HEK293T (cell line): ENCODE results near the gene EIF4EBP2.

Experiments used
- CTCF ChIA-PET: fragments of 350-600 bp; formaldehyde crosslinking; extraction: SDS; loops from one replicate; lab custom pipeline; 2021; ENCODE audit warnings: antibody characterized with exemption, inconsistent platforms; lab: Yijun Ruan, JAX
- POLR2A ChIA-PET: fragments of 350-600 bp; formaldehyde crosslinking; extraction: SDS; loops from one replicate; lab custom pipeline; 2020; ENCODE audit warnings: antibody characterized with exemption, inconsistent platforms; lab: Yijun Ruan, JAX
- DNase-seq: peaks from one replicate; pipeline ENCODE4 v3.0.0; 2012; ENCODE audit warnings: mixed read lengths; ENCODE audit errors: extremely low spot score
- ARNT ChIP-seq: fragments of 450-650 bp; IDR thresholded peaks from 2 replicates; pipeline ENCODE4 v1.6.1; 2017; ENCODE audit warnings: mild to moderate bottlenecking
- BHLHE40 ChIP-seq: fragments of 450-650 bp; IDR thresholded peaks from 2 replicates; pipeline ENCODE4 v1.6.1; 2016; ENCODE audit warnings: mild to moderate bottlenecking, moderate library complexity, borderline replicate concordance
- CTBP1 ChIP-seq: fragments of 450-650 bp; IDR thresholded peaks from 2 replicates; pipeline ENCODE4 v1.6.1; 2016; ENCODE audit warnings: borderline replicate concordance
- ELF4 ChIP-seq: fragments of 450-650 bp; IDR thresholded peaks from 2 replicates; pipeline ENCODE4 v1.6.1; 2017; ENCODE audit warnings: antibody characterized with exemption
- FOXA1 ChIP-seq: fragments of 450-650 bp; IDR thresholded peaks from 2 replicates; pipeline ENCODE4 v1.6.1; 2016; ENCODE audit warnings: mild to moderate bottlenecking
- FOXK2 ChIP-seq: fragments of 450-650 bp; IDR thresholded peaks from 2 replicates; pipeline ENCODE4 v1.6.1; 2016; ENCODE audit warnings: mild to moderate bottlenecking
- FOXM1 ChIP-seq: fragments of 450-650 bp; IDR thresholded peaks from 2 replicates; pipeline ENCODE4 v1.6.1; 2017; ENCODE audit warnings: mild to moderate bottlenecking, borderline replicate concordance
- HDGF ChIP-seq: fragments of 450-650 bp; IDR thresholded peaks from 2 replicates; pipeline ENCODE4 v1.6.1; 2017; ENCODE audit warnings: antibody characterized with exemption, borderline replicate concordance
- L3MBTL2 ChIP-seq: fragments of 450-650 bp; conservative IDR thresholded peaks from 2 replicates; pipeline ENCODE4 v1.6.1; 2016; ENCODE audit warnings: mild to moderate bottlenecking
- LEF1 ChIP-seq: fragments of 450-650 bp; IDR thresholded peaks from 2 replicates; pipeline ENCODE4 v1.6.1; 2017; ENCODE audit warnings: mild to moderate bottlenecking, borderline replicate concordance
- NFRKB ChIP-seq: fragments of 450-650 bp; IDR thresholded peaks from 2 replicates; pipeline ENCODE4 v1.6.1; 2016; ENCODE audit warnings: mild to moderate bottlenecking, moderate library complexity
- SP1 ChIP-seq: fragments of 450-650 bp; IDR thresholded peaks from 2 replicates; pipeline ENCODE4 v1.6.1; 2017
- SUZ12 ChIP-seq: fragments of 450-650 bp; IDR thresholded peaks from 2 replicates; pipeline ENCODE4 v1.6.1; 2016; ENCODE audit warnings: mild to moderate bottlenecking
- TARDBP ChIP-seq: fragments of 450-650 bp; IDR thresholded peaks from 2 replicates; pipeline ENCODE4 v1.6.1; 2016
- ZNF384 ChIP-seq: fragments of 450-650 bp; IDR thresholded peaks from 2 replicates; pipeline ENCODE4 v1.6.1; 2016
- TF ChIP-seq, protein P1 (sequence below): fragments of 450-650 bp; IDR thresholded peaks from 2 replicates; pipeline ENCODE4 v1.6.1; 2016

Gene EIF4EBP2

GRCh38 chr10:70404036-70404786, at the start of gene EIF4EBP2:
TSS of gene EIF4EBP2 (plus strand) at chr10:70404145. CDS start at chr10:70404402, 257 bp downstream.
- DNase-seq, result peak; percentile 97
- TF ChIP-seq LEF1, result no peak
- peak; percentile 95 for TF ChIP-seq L3MBTL2
- CTCF ChIA-PET, result interaction anchor here (0.6 to 1.2 kb wide), 3 partner anchors 26 to 103 kb away, joined by 3 to 4 read pairs (median 3); no protein-coding TSS in a partner anchor
- POLR2A ChIA-PET, result interaction anchor here (0.6 to 2.1 kb wide), 26 partner anchors 9 to 525 kb away, joined by 3 to 10 read pairs (median 4); partner anchors contain the start of genes LRRC20, PPA1, SAR1A and TYSND1

GRCh38 chr10:70354556-70354955, 49.4 kb upstream of the EIF4EBP2 start:
- no peak for TF ChIP-seq HDGF
- no peak for TF ChIP-seq SUZ12
- no peak for TF ChIP-seq ARNT
- no peak for TF ChIP-seq TARDBP
- no peak for TF ChIP-seq FOXK2
- no peak for TF ChIP-seq BHLHE40
- TF ChIP-seq, protein P1, sequence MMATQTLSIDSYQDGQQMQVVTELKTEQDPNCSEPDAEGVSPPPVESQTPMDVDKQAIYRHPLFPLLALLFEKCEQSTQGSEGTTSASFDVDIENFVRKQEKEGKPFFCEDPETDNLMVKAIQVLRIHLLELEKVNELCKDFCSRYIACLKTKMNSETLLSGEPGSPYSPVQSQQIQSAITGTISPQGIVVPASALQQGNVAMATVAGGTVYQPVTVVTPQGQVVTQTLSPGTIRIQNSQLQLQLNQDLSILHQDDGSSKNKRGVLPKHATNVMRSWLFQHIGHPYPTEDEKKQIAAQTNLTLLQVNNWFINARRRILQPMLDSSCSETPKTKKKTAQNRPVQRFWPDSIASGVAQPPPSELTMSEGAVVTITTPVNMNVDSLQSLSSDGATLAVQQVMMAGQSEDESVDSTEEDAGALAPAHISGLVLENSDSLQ, result no peak
- TF ChIP-seq NFRKB, result no peak
- no peak for TF ChIP-seq L3MBTL2
- ChIA-PET POLR2A (interaction anchor here (1.2 kb wide), 1 partner anchor 208 kb away, joined by 3 read pairs; the partner anchor contains the start of gene TYSND1), CTCF (interaction anchor here (5.1 kb wide), 1 partner anchor 10 kb away, joined by 24 read pairs; no protein-coding TSS in a partner anchor)
- DNase-seq, result no peak

- no peak for TF ChIP-seq FOXM1
- TF ChIP-seq LEF1, result no peak
- no peak for DNase-seq
- CTCF ChIA-PET, result interaction anchor here (1.8 to 5.1 kb wide), 2 partner anchors 9 to 90 kb away, joined by 4 to 24 read pairs; no protein-coding TSS in a partner anchor
- POLR2A ChIA-PET, result interaction anchor here (1.2 kb wide), 1 partner anchor 209 kb away, joined by 3 read pairs; the partner anchor contains the start of gene TYSND1
These were observed 48.6 kb upstream of the EIF4EBP2 start for GRCh38 chr10:70355051-70356021.

DNA sequence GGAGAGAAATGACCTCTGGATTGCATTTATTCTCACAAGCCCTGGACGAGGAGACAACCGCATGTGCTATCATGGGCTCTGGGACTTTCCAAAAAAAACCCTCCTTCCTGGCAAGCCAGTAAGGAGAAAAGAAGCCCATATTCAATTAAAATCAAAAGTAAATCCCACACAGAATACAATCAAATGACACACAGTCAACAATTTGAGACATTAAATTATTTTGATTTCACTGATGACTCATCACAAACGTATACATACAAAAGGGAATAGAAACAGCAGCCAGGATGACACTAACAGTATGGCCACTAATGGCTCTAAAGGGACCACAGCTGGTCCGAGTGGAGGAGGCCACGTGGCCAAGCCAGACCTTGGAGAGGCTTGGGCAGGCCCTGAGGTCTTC, 46.4 kb upstream of the EIF4EBP2 start:
- ChIA-PET POLR2A (no interaction called here), CTCF (no interaction called here)
- no peak for TF ChIP-seq ELF4
- TF ChIP-seq, protein P1, result no peak
- TF ChIP-seq ARNT, result no peak
- TF ChIP-seq BHLHE40, result no peak
- TF ChIP-seq TARDBP, result no peak
- no peak for TF ChIP-seq FOXM1
- no peak for TF ChIP-seq ZNF384
- TF ChIP-seq FOXK2, result no peak
- no peak for TF ChIP-seq FOXA1
- TF ChIP-seq CTBP1, result no peak
- no peak for TF ChIP-seq NFRKB
- no peak for TF ChIP-seq SP1
- TF ChIP-seq HDGF, result no peak
- no peak for TF ChIP-seq SUZ12
- no peak for TF ChIP-seq L3MBTL2
- TF ChIP-seq LEF1, result no peak
- no peak for DNase-seq

DNA sequence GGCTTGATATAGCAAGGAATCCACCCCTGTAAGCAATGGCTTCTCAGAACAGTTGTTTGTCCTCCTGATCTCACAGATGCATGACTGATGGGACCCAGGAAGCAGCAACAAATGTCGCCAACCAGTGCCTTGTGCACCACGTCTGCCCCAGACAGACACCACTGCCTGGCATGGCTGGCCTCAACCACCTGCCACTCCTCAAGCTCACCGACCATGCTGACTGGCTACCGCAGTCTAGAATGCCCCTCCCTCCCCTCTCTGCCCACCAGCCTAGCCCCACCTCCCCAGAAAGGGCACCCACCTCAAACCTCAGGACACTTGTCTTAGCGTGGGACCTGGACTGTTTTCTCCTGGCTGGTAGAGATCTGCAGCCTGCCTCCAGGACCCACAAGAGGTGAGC, 45.5 kb upstream of the EIF4EBP2 start:
- ChIA-PET POLR2A (no interaction called here), CTCF (interaction anchor here (0.8 kb wide), 1 partner anchor 13 kb away, joined by 3 read pairs; no protein-coding TSS in a partner anchor)
- no peak for TF ChIP-seq SUZ12
- no peak for TF ChIP-seq ARNT
- TF ChIP-seq BHLHE40, result no peak
- no peak for TF ChIP-seq SP1
- TF ChIP-seq ELF4, result no peak
- TF ChIP-seq HDGF, result no peak
- TF ChIP-seq FOXK2, result no peak
- no peak for TF ChIP-seq ZNF384
- no peak for TF ChIP-seq CTBP1
- TF ChIP-seq, protein P1, result no peak
- TF ChIP-seq NFRKB, result no peak
- no peak for TF ChIP-seq TARDBP
- TF ChIP-seq LEF1, result no peak
- no peak for DNase-seq

DNA sequence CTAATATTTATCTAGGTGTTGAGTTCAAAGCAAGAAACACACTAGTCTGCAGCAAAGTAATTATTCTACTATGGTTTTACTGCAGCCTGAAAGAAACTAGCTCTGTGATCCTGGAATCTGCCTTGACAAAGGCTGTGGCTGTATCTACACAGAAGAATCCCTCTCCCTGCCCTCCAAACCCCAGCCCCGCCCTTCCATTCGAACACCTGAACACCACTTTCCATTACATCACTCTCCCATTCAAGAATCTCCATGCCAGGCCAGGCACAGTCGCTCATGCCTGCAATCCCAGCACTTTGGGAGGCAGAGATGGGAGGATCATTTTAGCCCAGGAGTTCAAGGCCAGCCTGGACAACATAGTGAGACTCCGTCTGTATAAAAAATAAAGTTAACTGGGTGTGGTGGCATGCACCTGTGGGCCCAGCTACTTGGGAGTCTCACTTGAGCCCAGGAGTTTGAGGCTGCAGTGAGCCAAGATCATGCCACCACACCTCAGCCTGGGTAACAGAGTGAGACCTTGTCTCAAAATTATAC, 44.9 kb upstream of the EIF4EBP2 start:
- ChIA-PET CTCF (interaction anchor here (0.8 kb wide), 1 partner anchor 14 kb away, joined by 3 read pairs; no protein-coding TSS in a partner anchor), POLR2A (no interaction called here)
- no peak for DNase-seq
- TF ChIP-seq FOXM1 (no peak), BHLHE40 (no peak), SUZ12 (no peak)
